Measurements from ENCODE around the gene H2BK1. TPM values are rescaled to one million over a fixed set of nuclear protein-coding genes. Genes with fewer than 3 reads are reported as not detected.

Gene H2BK1
- total RNA-seq, 1 experiment from 2014 or later, result not detected

DNA sequence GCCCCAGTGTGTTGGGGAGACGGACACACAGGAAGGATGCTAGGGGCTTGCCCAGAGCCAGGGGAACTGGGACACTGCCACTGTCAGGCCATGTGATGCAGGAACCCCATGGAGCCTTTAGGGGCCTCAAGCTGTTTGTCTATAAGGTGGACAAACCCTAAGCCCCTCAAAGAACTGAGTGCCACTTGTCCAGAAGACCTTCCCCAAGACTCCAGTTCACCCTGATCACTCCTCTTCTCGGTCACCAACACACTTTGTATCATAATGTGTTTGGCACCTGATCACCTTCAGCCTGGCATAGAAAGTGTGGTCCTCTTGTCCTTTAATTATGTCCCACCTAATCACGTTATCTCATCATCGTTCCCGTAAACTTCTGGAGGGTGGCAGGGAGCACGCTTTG, 700 bp downstream of the H2BK1 start:
- no peak for DNase-seq (ENCODE audit: low spot score)
- in situ Hi-C loops (cut with HindIII; ENCODE audit: low sequenced_read_pairs), result loop anchor here (5.0 kb wide), 1 partner anchor 62 kb away; no protein-coding TSS in a partner anchor

DNA sequence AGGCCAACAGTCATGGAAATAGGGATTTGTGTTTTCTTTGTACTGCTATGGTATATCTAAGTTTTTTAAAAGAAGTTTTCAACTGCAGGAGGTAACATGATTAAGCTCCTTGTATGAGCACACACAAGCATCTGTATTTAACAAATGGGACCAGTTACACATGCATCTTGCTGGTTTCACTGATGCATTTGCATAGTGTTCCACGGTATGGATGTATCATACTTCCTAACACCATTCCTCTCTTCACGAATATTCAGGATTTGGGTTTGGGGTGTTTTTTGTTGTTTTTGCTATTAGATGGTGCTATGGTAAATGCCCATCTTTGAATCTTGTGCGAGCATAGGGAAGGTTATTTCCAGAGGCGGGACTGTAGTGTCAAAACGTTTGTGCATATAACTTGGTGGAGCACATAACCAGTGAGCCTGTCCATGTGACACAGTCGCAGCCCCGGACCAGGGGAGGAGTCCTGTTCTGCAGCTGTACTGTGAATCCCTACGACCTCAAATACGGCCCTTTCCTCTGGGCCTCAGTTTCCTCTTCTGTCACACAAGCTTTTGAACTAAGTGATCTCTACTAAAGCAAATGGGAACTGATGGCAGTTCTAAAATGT, 1.9 kb downstream of the H2BK1 start:
- DNase-seq (ENCODE audit: low spot score), result no peak
- in situ Hi-C loops (cut with HindIII; ENCODE audit: low sequenced_read_pairs), result loop anchor here (5.0 kb wide), 1 partner anchor 61 kb away; no protein-coding TSS in a partner anchor

DNA sequence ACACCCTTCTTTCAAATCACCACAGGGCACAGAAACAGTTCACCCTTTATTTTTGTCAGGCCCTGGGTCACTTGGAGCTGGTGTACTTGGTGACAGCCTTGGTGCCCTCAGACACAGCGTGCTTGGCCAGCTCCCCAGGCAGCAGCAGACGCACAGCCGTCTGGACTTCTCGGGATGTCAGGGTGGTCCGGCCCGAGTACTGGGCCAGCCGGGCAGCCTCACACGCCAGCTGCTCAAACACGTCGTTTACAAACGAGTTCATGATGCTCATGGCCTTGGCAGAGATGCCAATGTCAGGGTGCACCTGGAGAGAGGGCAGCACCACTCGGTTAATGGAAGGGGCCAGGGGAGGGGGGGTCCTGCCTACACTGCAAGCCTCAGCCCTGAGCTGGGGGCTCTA, 2.5 kb downstream of the H2BK1 start:
- no peak for DNase-seq (ENCODE audit: low spot score)
- in situ Hi-C loops (cut with HindIII; ENCODE audit: low sequenced_read_pairs), result loop anchor here (5.0 kb wide), 1 partner anchor 61 kb away; no protein-coding TSS in a partner anchor

DNA sequence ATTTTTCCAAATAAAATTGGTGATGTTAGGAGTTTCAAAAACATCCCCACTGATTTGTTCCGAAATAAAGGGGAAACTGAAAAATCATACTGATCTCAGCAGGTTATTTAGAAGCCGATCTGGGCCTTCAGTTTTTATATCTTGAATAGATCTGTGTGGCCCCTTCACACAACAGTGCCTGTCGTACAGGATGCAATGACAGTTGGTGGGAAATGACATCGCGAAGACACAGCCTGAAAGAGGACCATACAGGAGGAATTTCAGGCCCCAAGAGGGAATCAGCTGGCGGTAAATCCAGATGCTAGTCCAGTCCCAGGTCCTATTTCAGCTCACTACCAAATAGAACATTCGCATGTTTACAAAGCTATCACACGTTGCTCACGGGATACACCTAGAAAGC, 3.0 kb downstream of the H2BK1 start:
- in situ Hi-C loops (cut with HindIII; ENCODE audit: low sequenced_read_pairs), result loop anchor here (5.0 kb wide), 1 partner anchor 60 kb away; no protein-coding TSS in a partner anchor
- DNase-seq (ENCODE audit: low spot score), result no peak

DNA sequence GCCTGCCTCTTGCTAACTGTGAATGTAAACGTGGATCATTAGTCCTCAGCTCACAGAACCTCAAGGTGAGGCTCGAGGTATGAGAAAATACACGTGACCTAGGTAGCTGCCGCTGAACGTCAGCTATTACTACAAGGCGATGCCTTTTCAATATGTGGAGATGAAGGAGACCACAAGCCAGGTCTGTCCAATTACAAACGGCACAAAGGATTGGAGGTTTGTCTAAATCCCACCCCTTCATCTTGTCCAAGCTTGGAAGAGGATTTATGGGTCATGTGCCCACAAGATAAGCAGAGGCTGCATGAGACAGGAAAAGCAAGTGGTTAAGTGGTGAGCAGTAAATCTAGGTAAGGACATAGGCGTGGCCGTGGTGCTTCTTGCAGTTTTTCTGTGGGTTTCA, 3.4 kb downstream of the H2BK1 start:
- no peak for DNase-seq (ENCODE audit: low spot score)
- in situ Hi-C loops (cut with HindIII; ENCODE audit: low sequenced_read_pairs), result loop anchor here (5.0 kb wide), 1 partner anchor 60 kb away; no protein-coding TSS in a partner anchor

DNA sequence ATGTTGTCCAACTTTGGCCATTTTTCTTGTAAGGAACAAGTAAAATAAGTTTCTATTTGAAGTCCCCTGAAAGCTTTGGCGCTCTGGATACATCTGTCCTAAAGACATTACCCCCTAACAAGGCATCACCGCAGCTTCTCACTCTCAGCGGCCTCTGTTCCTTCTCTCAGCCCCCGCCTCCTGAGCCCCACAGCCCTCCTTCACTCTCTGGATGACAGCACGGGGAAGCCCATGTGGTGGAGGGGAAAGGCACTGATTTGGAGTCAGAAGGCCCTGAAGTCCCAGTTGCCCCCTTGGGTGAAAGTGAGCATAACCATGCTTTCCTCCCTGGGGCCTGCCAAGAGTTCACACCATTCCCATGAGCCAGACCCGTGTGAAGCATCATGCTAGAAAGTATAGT, 4.6 kb downstream of the H2BK1 start:
- in situ Hi-C loops (cut with HindIII; ENCODE audit: low sequenced_read_pairs), result loop anchor here (5.0 kb wide), 1 partner anchor 58 kb away; no protein-coding TSS in a partner anchor
- DNase-seq (ENCODE audit: low spot score), result no peak

DNA sequence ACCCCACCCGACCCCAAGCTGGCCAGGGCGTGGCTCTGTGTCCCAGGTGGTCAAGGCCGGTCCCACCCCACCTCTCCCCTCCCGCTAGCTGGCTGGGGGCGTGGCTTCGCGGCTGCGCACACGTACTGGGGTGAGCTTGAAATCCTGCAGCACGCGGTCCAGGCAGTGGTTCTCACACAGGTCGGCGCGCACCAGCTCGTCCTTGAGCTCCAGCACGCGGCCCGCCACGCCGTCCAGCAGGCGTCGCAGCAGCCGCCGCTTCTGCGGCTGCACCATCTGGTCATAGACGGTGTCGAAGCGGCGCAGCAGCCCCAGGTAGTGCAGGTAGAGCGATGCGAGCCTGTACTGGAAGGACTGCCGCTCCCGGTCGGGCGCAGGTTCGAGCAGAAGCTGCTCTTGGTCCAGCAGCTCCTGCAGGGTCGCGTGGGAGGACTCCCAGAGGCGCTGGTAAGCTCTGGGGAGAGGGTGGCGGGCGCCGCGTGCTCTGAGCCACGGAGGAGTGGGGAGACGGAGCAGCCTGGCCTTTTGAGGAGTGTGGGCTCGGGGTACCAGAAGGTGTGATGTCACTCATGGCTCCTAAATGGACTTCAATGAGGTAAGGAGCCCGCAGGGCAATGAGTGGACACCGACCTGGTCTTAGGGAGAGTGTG, 5.8 kb downstream of the H2BK1 start:
- no peak for DNase-seq (ENCODE audit: low spot score)
- in situ Hi-C loops (cut with HindIII; ENCODE audit: low sequenced_read_pairs), result loop anchor here (5.0 kb wide), 1 partner anchor 57 kb away; no protein-coding TSS in a partner anchor

DNA sequence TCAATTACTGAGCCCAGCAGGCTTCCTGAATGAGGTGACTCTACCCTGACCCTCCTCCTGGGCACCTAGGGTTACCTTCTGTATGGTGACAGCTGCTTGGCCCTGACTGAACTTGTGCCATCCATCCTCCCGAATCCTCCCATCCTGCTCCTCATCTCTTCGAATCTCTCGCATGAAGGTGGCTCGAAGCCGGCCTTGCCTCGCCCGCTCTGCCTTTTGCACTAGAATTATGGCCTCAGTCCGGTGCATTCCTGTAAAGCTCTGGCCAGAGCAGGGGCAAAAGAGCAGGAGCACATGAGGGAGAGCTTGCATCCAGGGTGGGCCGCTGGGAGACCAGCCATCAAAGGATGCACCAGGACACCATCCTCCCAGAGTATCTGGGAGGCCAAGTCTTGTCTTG, 7.5 kb downstream of the H2BK1 start:
- no peak for DNase-seq (ENCODE audit: low spot score)
- in situ Hi-C loops (cut with HindIII; ENCODE audit: low sequenced_read_pairs), result no loop called here

DNA sequence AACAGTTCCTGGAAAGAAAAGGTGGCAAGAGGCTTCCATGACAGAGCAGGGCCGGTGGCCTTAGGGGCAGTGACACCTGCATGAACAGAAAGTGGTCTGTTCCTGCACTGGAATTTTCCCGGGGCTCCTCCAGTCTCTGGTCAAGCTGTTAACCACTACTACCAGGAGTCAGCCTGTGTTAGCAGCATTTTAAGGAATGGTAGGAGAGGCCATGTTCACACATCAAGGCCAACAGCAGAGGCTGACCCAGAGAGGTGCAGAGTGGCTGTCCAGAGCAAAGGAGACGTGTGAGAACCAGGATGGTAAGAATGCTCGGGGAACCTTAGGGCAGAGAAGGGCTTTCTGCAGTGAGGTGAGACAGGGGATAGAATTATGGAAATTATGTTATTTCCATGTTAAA, 8.5 kb downstream of the H2BK1 start:
- no peak for DNase-seq (ENCODE audit: low spot score)

DNA sequence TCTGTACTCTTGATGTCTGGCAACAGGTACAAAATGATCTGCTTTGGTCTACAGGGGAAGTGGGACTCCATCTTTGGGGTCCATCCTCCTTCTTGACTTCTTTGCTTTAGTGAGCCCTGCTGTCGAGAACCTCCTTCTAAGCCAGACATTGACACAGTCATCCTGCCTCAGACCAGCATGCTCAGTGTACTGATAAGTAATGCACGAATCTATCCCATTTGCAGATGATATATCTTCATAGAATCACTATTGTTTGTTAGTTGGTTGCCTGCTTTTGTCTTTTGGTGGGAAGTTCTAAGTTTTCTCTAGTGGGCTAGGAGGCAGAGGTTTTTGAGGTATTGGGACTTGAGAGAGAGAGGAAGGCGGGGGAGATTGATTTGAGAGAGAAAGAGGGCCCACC, 8.9 kb downstream of the H2BK1 start:
- in situ Hi-C loops (cut with HindIII; ENCODE audit: low sequenced_read_pairs), result no loop called here
- DNase-seq (ENCODE audit: low spot score), result no peak

More for the DNA sequence above, 8.5 kb downstream of the H2BK1 start:
- in situ Hi-C loops (cut with HindIII; ENCODE audit: low sequenced_read_pairs), result no loop called here

DNA sequence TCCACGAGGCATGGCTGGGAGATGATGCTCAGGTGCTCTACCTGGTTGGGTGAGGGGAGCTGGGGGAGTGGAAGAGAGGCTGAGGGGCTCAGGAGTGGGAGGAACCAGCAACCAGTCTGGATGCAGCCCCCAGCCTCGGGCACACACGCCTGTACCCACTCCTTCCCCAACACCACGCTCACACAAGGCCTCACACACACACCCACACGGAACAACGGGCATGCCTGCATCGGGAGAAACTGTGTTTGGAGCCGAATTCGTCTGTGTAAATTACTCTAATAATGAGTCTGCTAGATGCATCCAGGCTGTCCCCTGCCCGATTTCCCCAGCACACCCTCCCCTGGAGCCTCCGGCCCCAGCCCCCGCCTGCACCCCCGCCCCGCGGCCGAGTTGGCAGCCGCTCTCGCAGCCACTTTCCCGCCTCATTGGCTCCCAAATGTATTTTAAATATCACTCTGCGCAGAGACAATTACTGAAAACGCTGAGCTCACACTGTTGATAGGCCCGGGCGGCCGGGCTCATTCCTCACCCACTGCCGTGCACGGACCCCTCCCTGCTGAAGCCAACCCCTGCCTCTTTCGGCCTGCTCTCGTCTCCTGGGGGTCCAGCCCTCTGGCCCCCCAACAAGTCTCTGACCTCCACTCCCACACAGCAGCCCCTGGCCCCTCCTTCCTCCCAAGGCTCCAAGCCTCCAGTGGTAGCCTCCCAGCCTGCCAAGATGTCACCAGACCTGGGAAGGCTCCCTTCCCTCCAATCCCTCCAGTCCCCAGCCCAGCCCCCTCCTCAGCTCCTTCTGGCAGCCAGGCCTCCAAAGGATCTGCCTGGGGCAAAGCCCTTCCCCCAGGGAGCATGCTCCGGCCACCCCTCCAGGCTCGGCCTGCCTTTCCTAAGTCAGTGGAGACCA, 11.1 kb downstream of the H2BK1 start:
- in situ Hi-C loops (cut with HindIII; ENCODE audit: low sequenced_read_pairs), result no loop called here
- no peak for DNase-seq (ENCODE audit: low spot score)

DNA sequence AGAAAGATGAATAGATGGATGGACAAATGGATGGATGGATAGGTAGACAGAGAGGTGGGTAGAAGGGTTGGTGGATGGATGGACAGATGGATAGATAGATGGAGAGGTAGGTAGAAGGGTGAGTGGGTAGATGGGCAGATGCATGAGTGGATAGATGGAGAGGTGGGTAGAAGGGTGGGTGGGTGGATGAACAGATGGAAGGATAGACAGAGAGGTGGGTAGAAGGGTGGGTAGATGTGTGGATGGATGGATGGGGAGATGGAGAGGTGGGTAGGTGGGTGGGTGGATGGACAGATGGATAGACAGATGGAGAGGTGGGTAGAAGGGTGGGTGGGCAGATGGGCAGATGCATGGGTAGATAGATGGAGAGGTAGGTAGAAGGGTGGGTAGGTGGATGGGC, 12.4 kb downstream of the H2BK1 start:
- in situ Hi-C loops (cut with HindIII; ENCODE audit: low sequenced_read_pairs), result no loop called here

DNA sequence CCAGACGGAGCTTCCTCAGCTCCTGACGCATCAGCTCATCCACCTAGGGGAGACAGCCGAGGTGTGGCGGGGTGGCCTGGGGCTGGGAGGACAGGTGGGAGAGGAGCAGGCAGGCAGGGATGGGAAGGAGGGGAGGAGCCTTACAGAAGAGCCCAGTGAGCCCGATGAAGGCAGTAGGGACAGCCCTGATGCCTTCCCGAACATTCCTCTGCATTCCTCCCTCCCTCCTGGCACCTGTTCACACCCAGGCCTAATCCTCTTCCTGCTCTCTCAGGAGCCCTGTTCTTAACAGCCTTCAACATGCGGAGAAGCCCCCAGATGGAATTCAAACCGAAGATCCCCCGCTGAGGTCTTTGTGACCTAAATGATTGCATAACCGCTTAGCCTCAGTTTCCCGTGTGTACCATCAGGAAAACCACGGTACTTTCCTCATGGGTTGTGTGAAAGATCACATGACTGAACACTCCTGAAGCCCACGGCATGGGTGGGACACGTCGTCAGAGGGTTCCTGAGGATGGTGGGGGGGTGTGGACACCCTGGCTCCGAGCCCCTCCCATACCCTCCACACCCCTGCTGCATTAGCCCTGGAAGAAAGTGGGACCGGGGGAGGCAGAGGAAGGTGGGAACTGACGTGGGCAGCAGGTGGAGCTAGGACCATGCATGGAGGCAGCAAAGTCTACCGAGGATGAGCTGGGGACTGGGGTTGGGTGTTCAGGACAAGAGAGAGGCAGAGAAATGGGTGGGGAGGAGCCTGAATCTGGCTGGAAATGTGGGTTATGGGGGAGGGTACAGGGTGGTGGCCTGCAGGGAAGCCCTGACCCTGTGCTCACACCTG, 14.5 kb downstream of the H2BK1 start:
- no peak for DNase-seq (ENCODE audit: low spot score)
- in situ Hi-C loops (cut with HindIII; ENCODE audit: low sequenced_read_pairs), result no loop called here

More for the DNA sequence above, 12.4 kb downstream of the H2BK1 start:
- DNase-seq (ENCODE audit: low spot score), result no peak

DNA sequence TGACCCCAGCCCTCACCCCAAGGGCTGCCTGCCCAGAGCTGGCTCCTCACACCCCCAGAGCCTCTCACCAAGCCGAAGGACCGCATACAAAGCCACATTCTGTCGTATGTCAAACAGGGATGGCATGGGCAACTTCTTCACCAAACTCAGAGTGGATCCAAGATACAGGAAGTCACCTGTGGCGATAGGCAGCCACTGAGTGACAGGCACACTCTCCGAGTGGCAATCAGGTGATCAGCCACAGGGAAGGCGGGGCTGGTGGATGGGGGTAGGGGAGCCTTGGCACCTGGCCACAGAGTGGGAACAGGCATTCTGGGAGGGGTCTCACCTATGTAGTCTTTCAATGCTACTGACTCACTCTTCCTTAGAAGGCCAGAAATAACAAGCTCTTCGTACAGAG, 16.1 kb downstream of the H2BK1 start:
- in situ Hi-C loops (cut with HindIII; ENCODE audit: low sequenced_read_pairs), result no loop called here
- no peak for DNase-seq (ENCODE audit: low spot score)

DNA sequence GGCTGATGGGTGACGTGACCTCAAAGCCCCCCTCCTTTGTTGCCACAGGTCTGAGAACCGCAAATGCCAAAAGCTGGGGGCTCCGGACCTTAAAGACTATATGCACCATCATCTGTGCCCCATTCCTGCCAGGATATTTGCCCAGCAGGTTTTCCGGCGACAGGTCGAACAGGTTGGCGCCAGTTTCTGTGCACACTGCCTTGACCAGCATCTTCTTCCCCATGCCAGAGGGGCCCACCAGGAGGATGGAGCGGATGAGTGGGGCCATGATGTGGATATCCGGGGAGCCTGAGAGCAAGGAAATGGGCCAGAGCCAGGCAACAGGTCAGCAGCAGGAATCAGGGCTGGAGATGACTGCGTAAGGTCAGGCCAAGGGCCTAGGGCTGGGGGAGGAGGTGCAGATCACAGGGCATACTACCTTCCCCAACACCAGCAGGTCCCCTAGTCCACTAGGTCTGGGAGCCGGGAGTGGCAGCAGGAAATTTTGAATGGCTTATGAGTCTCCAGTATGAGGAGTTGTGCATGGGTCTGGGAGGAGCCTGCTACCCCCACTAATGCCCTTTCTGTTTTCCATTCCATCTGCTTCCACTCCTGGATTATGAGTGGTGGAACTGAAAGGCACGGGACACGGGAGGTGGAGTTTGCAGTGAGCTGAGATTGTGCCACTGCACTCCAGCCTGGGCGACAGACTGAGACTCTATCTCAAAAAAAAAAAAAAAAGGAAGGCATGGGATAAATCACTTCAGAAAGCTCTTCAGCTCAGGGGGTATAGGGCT, 16.9 kb downstream of the H2BK1 start:
- in situ Hi-C loops (cut with HindIII; ENCODE audit: low sequenced_read_pairs), result no loop called here
- DNase-seq (ENCODE audit: low spot score), result no peak

DNA sequence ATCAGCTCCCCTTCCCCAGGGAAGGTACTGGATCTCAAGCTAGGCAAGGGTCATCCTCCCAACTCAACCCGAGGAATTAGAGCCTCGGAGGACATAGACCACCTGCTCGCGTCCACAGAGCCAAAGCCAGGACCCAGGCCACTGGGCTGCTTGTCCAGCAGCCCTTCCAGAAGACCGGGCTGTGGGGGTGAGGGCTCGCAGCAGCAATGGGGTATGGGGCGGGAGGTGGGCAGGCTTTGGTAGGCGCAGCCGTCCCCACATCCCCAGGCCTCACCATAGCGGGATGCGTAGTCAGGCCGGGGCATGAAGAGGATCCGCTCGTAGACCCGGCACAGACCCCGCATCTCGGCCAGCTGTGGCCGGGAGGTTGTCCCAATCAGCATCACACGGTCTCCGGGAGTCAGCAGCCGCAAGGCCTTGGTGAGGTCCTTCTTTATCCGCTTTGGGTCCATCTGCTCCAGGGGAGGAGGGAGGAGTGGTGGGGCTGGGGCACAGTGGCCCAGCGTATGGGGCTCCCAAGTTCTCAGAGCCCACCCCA, 18.2 kb downstream of the H2BK1 start:
- in situ Hi-C loops (cut with HindIII; ENCODE audit: low sequenced_read_pairs), result no loop called here
- no peak for DNase-seq (ENCODE audit: low spot score)

DNA sequence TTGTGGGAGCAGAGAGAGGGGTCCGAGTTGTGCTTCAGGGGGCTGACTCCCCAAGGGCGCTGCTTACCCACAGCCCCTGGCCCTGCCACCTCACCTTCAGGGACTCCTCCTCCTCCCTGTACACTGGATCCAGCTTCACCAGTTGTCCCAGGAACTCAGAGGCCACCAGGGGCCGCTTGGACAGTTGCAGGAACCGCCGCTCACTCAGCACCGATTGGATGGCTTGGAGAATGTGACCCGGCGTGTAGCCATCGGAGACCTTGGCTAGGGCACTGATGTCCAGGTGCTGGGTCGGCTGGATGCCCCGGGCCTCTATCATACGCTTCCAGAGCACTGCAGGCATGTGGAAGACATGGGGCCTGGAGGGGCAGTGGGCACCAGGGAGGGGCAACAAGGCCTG, 18.7 kb downstream of the H2BK1 start:
- no peak for DNase-seq (ENCODE audit: low spot score)
- in situ Hi-C loops (cut with HindIII; ENCODE audit: low sequenced_read_pairs), result no loop called here

DNA sequence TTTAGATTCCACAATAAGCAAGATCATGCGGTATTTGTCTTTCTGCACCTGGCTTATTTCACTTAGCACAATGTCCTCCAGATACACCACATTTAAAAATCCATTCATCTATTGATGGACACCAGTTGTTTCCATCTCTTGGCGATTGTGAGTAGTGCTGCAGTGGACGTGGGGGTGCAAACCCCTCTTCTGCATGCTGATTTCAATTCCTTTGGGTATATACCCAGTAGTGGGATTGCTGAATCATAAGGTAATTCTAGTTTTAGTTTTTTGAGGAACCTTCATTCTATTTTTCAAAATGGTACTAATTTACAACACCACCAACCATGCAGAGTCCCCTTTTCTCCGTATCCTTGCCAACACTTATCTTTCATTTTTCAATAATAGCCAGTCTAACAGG, 21.2 kb downstream of the H2BK1 start:
- DNase-seq (ENCODE audit: low spot score), result no peak
- in situ Hi-C loops (cut with HindIII; ENCODE audit: low sequenced_read_pairs), result no loop called here

All from G401 (cell line).